HEK293 (cell line): Measurements from ENCODE around the gene FREM1.

Experiments used
- CTCF ChIA-PET: fragments of 350-600 bp; formaldehyde crosslinking; extraction: SDS; loops from one replicate; lab custom pipeline; 2021; ENCODE audit warnings: antibody characterized with exemption; lab: Yijun Ruan, JAX
- POLR2A ChIA-PET: fragments of 300-600 bp; formaldehyde crosslinking; extraction: SDS; loops from one replicate; lab custom pipeline; 2020; ENCODE audit warnings: antibody characterized with exemption, inconsistent platforms; lab: Yijun Ruan, JAX
- H3K27ac ChIP-seq: fragments of 200-500 bp; sonication (Bioruptor generic); 2 replicates; pipeline ENCODE4 v1.5.1; 2014; ENCODE audit warnings: low read depth, low read length, control low read depth, inconsistent platforms; ENCODE audit errors: extremely low read depth
- H3K36me3 ChIP-seq, 2 experiments: fragments of 200-500 bp in 1 of 2; sonication (Bioruptor generic) in 1 of 2; 1 replicate in 1 of 2; 2 replicates in 1 of 2; pipeline ENCODE4 v1.5.1; 2014 to 2017; ENCODE audit warnings: inconsistent platforms in 2 of 2, low read length in 2 of 2; ENCODE audit not compliant: control insufficient read depth in 2 of 2, insufficient read depth in 1 of 2
- H3K4me1 ChIP-seq: fragments of 200-500 bp; sonication (Bioruptor generic); 2 replicates; pipeline ENCODE4 v1.5.1; 2014; ENCODE audit warnings: mild to moderate bottlenecking, low read length, inconsistent platforms; ENCODE audit not compliant: control insufficient read depth, insufficient read depth
- H3K4me3 ChIP-seq: 2 replicates; pipeline ENCODE4 v1.5.1; 2011; ENCODE audit warnings: low read depth, mild to moderate bottlenecking, control low read depth, low read length, moderate library complexity
- H3K9me3 ChIP-seq: fragments of 200-500 bp; sonication (Bioruptor generic); 2 replicates; pipeline ENCODE4 v1.5.1; 2014; ENCODE audit warnings: low read depth, low read length, inconsistent platforms; ENCODE audit not compliant: control insufficient read depth, insufficient read depth
- GFI1B ChIP-seq: fragments of 450-650 bp; formaldehyde crosslinking; IDR thresholded peaks from 2 replicates; pipeline ENCODE4 v1.5.1; 2016; ENCODE audit warnings: missing biosample characterization, missing genetic modification characterization
- KLF16 ChIP-seq: fragments of 450-650 bp; formaldehyde crosslinking; IDR thresholded peaks from 2 replicates; pipeline ENCODE4 v1.5.1; 2017; ENCODE audit warnings: missing biosample characterization, missing genetic modification characterization
- PRDM10 ChIP-seq: fragments of 450-650 bp; formaldehyde crosslinking; IDR thresholded peaks from 2 replicates; pipeline ENCODE4 v1.5.1; 2016; ENCODE audit warnings: missing biosample characterization, missing genetic modification characterization
- SCRT1 ChIP-seq: fragments of 450-650 bp; formaldehyde crosslinking; IDR thresholded peaks from 2 replicates; pipeline ENCODE4 v1.5.1; 2016; ENCODE audit warnings: missing biosample characterization, missing genetic modification characterization, borderline replicate concordance
- TRIM28 ChIP-seq: IDR thresholded peaks from 2 replicates; pipeline ENCODE4 v1.6.1; 2011; ENCODE audit warnings: low read length, control low read depth, borderline replicate concordance
- YY2 ChIP-seq: fragments of 450-650 bp; formaldehyde crosslinking; IDR thresholded peaks from 2 replicates; pipeline ENCODE4 v1.5.1; 2016; ENCODE audit warnings: missing biosample characterization, missing genetic modification characterization
- ZBTB48 ChIP-seq: fragments of 450-650 bp; formaldehyde crosslinking; IDR thresholded peaks from 2 replicates; pipeline ENCODE4 v1.5.1; 2016; ENCODE audit warnings: missing biosample characterization, missing genetic modification characterization
- ZFHX2 ChIP-seq: fragments of 450-650 bp; formaldehyde crosslinking; conservative IDR thresholded peaks from 2 replicates; pipeline ENCODE4 v1.5.1; 2016; ENCODE audit warnings: missing biosample characterization, missing genetic modification characterization
- ZNF114 ChIP-seq: fragments of 450-650 bp; formaldehyde crosslinking; IDR thresholded peaks from 2 replicates; pipeline ENCODE4 v1.5.0; 2017; ENCODE audit warnings: missing biosample characterization, missing genetic modification characterization
- ZNF132 ChIP-seq: fragments of 450-650 bp; formaldehyde crosslinking; IDR thresholded peaks from 2 replicates; pipeline ENCODE4 v1.5.1; 2017; ENCODE audit warnings: missing biosample characterization, missing genetic modification characterization, borderline replicate concordance
- ZNF157 ChIP-seq: fragments of 450-650 bp; formaldehyde crosslinking; IDR thresholded peaks from 2 replicates; pipeline ENCODE4 v1.5.1; 2016; ENCODE audit warnings: missing biosample characterization, missing genetic modification characterization
- ZNF2 ChIP-seq: fragments of 450-650 bp; formaldehyde crosslinking; IDR thresholded peaks from 2 replicates; pipeline ENCODE4 v1.5.1; 2016; ENCODE audit warnings: missing biosample characterization, missing genetic modification characterization
- ZNF202 ChIP-seq: fragments of 450-650 bp; formaldehyde crosslinking; IDR thresholded peaks from 2 replicates; pipeline ENCODE4 v1.5.1; 2016; ENCODE audit warnings: missing biosample characterization, missing genetic modification characterization, borderline replicate concordance
- ZNF362 ChIP-seq: fragments of 450-650 bp; formaldehyde crosslinking; IDR thresholded peaks from 2 replicates; pipeline ENCODE4 v1.5.1; 2016; ENCODE audit warnings: missing biosample characterization, missing genetic modification characterization
- ZNF48 ChIP-seq: fragments of 450-650 bp; formaldehyde crosslinking; IDR thresholded peaks from 2 replicates; pipeline ENCODE4 v1.5.1; 2016; ENCODE audit warnings: missing biosample characterization, missing genetic modification characterization
- ZNF514 ChIP-seq: fragments of 450-650 bp; formaldehyde crosslinking; IDR thresholded peaks from 2 replicates; pipeline ENCODE4 v1.5.1; 2016; ENCODE audit warnings: missing biosample characterization, missing genetic modification characterization
- ZNF596 ChIP-seq: fragments of 450-650 bp; IDR thresholded peaks from 2 replicates; pipeline ENCODE4 v1.5.0; 2018; ENCODE audit warnings: missing biosample characterization, mild to moderate bottlenecking, missing genetic modification characterization, moderate library complexity
- ZNF621 ChIP-seq: fragments of 450-650 bp; formaldehyde crosslinking; IDR thresholded peaks from 2 replicates; pipeline ENCODE4 v1.5.1; 2017; ENCODE audit warnings: missing biosample characterization, missing genetic modification characterization
- ZNF624 ChIP-seq: fragments of 450-650 bp; formaldehyde crosslinking; IDR thresholded peaks from 2 replicates; pipeline ENCODE4 v1.5.1; 2017; ENCODE audit warnings: missing biosample characterization, missing genetic modification characterization
- ZSCAN23 ChIP-seq: fragments of 450-650 bp; formaldehyde crosslinking; IDR thresholded peaks from 2 replicates; pipeline ENCODE4 v1.5.1; 2016; ENCODE audit warnings: missing biosample characterization, missing genetic modification characterization

Gene FREM1

GRCh38 chr9:14731294-14731981 lies 178.8 kb downstream of the FREM1 start:
- Histone ChIP-seq H3K27ac (no peak overlapping the region), H3K4me1 (no peaks in the 10 kb centered on the region), H3K9me3 (no peaks in the 10 kb centered on the region), H3K4me3 (no peak overlapping the region), H3K36me3 (no peaks in the 10 kb centered on the region)
- ChIA-PET POLR2A (no interaction called here), CTCF (no interaction called here)
- TF ChIP-seq ZNF157 (tag by site-specific recombination) (no peak), SCRT1 (tag by site-specific recombination) (no peak), ZNF514 (tag by site-specific recombination) (no peak), ZNF362 (tag by site-specific recombination) (no peak), ZNF132 (no peak), ZNF202 (no peak), ZNF621 (tag by site-specific recombination) (no peak), ZNF624 (tag by site-specific recombination) (no peak), ZNF48 (tag by site-specific recombination) (no peak), ZBTB48 (no peak), KLF16 (tag by site-specific recombination) (no peak), TRIM28 (no peak), ZNF2 (tag by site-specific recombination) (no peak), ZFHX2 (tag by site-specific recombination) (no peak), ZNF114 (tag by site-specific recombination) (no peak), GFI1B (tag by site-specific recombination) (no peak), ZNF596 (tag by site-specific recombination) (no peak), YY2 (tag by site-specific recombination) (no peak)

- no peak for TF ChIP-seq ZSCAN23 (tag by site-specific recombination)
- no peak for TF ChIP-seq PRDM10 (tag by site-specific recombination)
- Histone ChIP-seq H3K4me1 (no peaks in the 10 kb centered on the region), H3K27ac (no peak overlapping the region), H3K9me3 (no peaks in the 10 kb centered on the region), H3K4me3 (no peak overlapping the region), H3K36me3 (no peaks in the 10 kb centered on the region)
- POLR2A ChIA-PET, result no interaction called here
- CTCF ChIA-PET, result no interaction called here
These were observed 179.7 kb downstream of the FREM1 start for GRCh38 chr9:14730461-14730898.
